ENCODE measurements around the gene FSTL5.

FSTL5 gene

DNA sequence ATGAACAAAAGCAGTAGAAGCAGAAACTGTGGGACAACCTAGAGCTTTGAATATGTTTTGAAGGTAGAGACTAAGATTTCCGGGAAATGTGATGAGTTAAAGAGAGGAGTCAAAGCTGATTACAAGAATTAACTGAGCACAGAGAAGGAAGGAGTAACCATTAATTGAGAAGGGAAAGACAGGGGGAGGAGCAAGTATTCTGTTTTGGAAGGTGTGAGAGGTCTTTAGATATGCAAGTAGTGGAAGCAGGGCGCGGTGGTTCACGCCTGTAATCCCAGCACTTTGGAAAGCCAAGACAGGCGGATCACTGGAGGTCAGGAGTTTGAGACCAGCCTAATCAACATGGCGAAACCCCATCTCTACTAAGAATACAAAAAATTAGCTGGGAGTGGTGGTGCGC is 171.5 kb downstream of the FSTL5 start:
- H3K9me2 ChIP-seq (replicated peaks; ENCODE audit: control insufficient read depth, low read length) = no peaks in the 10 kb centered on the region
- TF ChIP-seq, protein P1, sequence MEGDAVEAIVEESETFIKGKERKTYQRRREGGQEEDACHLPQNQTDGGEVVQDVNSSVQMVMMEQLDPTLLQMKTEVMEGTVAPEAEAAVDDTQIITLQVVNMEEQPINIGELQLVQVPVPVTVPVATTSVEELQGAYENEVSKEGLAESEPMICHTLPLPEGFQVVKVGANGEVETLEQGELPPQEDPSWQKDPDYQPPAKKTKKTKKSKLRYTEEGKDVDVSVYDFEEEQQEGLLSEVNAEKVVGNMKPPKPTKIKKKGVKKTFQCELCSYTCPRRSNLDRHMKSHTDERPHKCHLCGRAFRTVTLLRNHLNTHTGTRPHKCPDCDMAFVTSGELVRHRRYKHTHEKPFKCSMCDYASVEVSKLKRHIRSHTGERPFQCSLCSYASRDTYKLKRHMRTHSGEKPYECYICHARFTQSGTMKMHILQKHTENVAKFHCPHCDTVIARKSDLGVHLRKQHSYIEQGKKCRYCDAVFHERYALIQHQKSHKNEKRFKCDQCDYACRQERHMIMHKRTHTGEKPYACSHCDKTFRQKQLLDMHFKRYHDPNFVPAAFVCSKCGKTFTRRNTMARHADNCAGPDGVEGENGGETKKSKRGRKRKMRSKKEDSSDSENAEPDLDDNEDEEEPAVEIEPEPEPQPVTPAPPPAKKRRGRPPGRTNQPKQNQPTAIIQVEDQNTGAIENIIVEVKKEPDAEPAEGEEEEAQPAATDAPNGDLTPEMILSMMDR (IDR thresholded peaks at IDR 0.05; ENCODE audit: low read depth, low read length, poor library complexity, severe bottlenecking) = no peak
- TF ChIP-seq EZH2phosphoT487 (IDR thresholded peaks at IDR 0.05; ENCODE audit: borderline replicate concordance, low read length) = no peak
- no peaks in the 10 kb centered on the region for H3K79me2 ChIP-seq (ENCODE audit: control insufficient read depth, low read length)
- no peaks in the 10 kb centered on the region for H4K20me1 ChIP-seq (ENCODE audit: control insufficient read depth, insufficient read depth, low read depth, low read length)
- no peaks in the 10 kb centered on the region for H3F3A ChIP-seq (ENCODE audit: control insufficient read depth, insufficient read depth)
- H3K4me1 ChIP-seq (ENCODE audit: control insufficient read depth, low read length) = no peaks in the 10 kb centered on the region
- H3K9me3 ChIP-seq (ENCODE audit: control insufficient read depth, insufficient read depth, low read length) = no peaks in the 10 kb centered on the region
- no peaks in the 10 kb centered on the region for H3K27me3 ChIP-seq (ENCODE audit: control insufficient read depth, low read length)
- H3K4me2 ChIP-seq (ENCODE audit: low read length) = no peak overlapping the region
- no peak overlapping the region for H3K27ac ChIP-seq (ENCODE audit: low read depth, low read length)
- H3K36me3 ChIP-seq (ENCODE audit: control insufficient read depth, low read length) = no peaks in the 10 kb centered on the region
- H3K4me3 ChIP-seq (ENCODE audit: low read length) = no peak overlapping the region

DNA sequence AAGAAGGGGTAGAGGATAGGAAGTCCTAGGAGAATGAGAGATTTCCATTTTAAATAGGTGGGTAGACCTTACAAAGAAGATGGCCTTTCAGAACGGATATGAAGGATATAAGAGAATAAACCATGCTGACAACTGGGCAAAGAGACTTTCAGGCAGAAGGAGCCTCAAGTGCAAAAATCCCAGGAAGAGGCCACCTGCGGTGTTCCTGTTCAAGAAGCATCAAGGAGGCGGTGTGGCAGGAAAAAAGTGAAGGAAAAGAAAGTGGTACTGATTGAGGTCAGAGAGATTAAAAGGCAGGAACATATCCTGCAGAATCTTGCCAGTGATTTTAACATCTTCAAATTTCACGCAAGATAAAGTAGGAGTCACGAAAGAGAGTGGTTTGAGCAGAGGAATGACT is 172.0 kb downstream of the FSTL5 start:
- Histone ChIP-seq H3K4me2 (ENCODE audit: low read length) (no peak overlapping the region), H3K27me3 (ENCODE audit: control insufficient read depth, low read length) (no peaks in the 10 kb centered on the region), H3K4me3 (ENCODE audit: low read length) (no peak overlapping the region), H3K79me2 (ENCODE audit: control insufficient read depth, low read length) (no peaks in the 10 kb centered on the region), H3K27ac (ENCODE audit: low read depth, low read length) (no peak overlapping the region), H3K9me2 (replicated peaks; ENCODE audit: control insufficient read depth, low read length) (no peaks in the 10 kb centered on the region), H3K4me1 (ENCODE audit: control insufficient read depth, low read length) (no peaks in the 10 kb centered on the region), H3K36me3 (ENCODE audit: control insufficient read depth, low read length) (no peaks in the 10 kb centered on the region), H4K20me1 (ENCODE audit: control insufficient read depth, insufficient read depth, low read depth, low read length) (no peaks in the 10 kb centered on the region), H3F3A (ENCODE audit: control insufficient read depth, insufficient read depth) (no peaks in the 10 kb centered on the region), H3K9me3 (ENCODE audit: control insufficient read depth, insufficient read depth, low read length) (no peaks in the 10 kb centered on the region)
- TF ChIP-seq, protein P1 (IDR thresholded peaks at IDR 0.05; ENCODE audit: low read depth, low read length, poor library complexity, severe bottlenecking) = no peak
- TF ChIP-seq EZH2phosphoT487 (IDR thresholded peaks at IDR 0.05; ENCODE audit: borderline replicate concordance, low read length) = no peak

GRCh38 chr4:161990721-161991120 is 173.1 kb downstream of the FSTL5 start:
- H3F3A ChIP-seq (ENCODE audit: control insufficient read depth, insufficient read depth) = no peaks in the 10 kb centered on the region
- no peaks in the 10 kb centered on the region for H3K27me3 ChIP-seq (ENCODE audit: control insufficient read depth, low read length)
- H3K27ac ChIP-seq (ENCODE audit: low read depth, low read length) = no peak overlapping the region
- H3K9me2 ChIP-seq (replicated peaks; ENCODE audit: control insufficient read depth, low read length) = no peaks in the 10 kb centered on the region
- no peaks in the 10 kb centered on the region for H4K20me1 ChIP-seq (ENCODE audit: control insufficient read depth, insufficient read depth, low read depth, low read length)
- no peak overlapping the region for H3K4me2 ChIP-seq (ENCODE audit: low read length)
- no peaks in the 10 kb centered on the region for H3K9me3 ChIP-seq (ENCODE audit: control insufficient read depth, insufficient read depth, low read length)
- TF ChIP-seq, protein P1 (IDR thresholded peaks at IDR 0.05; ENCODE audit: low read depth, low read length, poor library complexity, severe bottlenecking) = no peak
- no peak for TF ChIP-seq EZH2phosphoT487 (IDR thresholded peaks at IDR 0.05; ENCODE audit: borderline replicate concordance, low read length)
- no peaks in the 10 kb centered on the region for H3K79me2 ChIP-seq (ENCODE audit: control insufficient read depth, low read length)
- no peak overlapping the region for H3K4me3 ChIP-seq (ENCODE audit: low read length)
- H3K4me1 ChIP-seq (ENCODE audit: control insufficient read depth, low read length) = no peaks in the 10 kb centered on the region
- no peaks in the 10 kb centered on the region for H3K36me3 ChIP-seq (ENCODE audit: control insufficient read depth, low read length)

DNA sequence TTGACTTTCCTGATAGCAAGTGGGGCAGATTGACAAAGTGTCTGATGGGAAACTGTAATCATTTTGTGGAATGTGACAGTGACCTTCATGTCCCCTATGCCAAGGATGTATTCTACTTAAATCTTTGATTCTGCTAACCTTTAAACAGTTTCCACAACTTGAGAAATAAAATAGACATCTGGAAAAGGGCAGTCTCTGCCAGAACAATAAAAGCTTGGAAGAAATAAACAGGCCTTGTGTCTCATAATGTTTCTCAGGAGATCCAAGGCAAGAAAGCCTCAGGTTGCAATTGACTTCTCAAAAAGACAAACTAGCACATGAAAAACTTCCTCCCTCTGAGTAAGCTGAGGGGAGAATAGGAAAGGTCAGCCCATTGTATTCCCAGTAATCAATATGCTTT is 174.9 kb downstream of the FSTL5 start:
- H3K27ac ChIP-seq (ENCODE audit: low read depth, low read length) = no peak overlapping the region
- no peaks in the 10 kb centered on the region for H3K9me3 ChIP-seq (ENCODE audit: control insufficient read depth, insufficient read depth, low read length)
- H3K27me3 ChIP-seq (ENCODE audit: control insufficient read depth, low read length) = no peaks in the 10 kb centered on the region
- H3K4me3 ChIP-seq (ENCODE audit: low read length) = no peak overlapping the region
- no peak overlapping the region for H3K4me2 ChIP-seq (ENCODE audit: low read length)
- no peaks in the 10 kb centered on the region for H3K79me2 ChIP-seq (ENCODE audit: control insufficient read depth, low read length)
- no peak for TF ChIP-seq EZH2phosphoT487 (IDR thresholded peaks at IDR 0.05; ENCODE audit: borderline replicate concordance, low read length)
- TF ChIP-seq, protein P1 (IDR thresholded peaks at IDR 0.05; ENCODE audit: low read depth, low read length, poor library complexity, severe bottlenecking) = no peak
- H4K20me1 ChIP-seq (ENCODE audit: control insufficient read depth, insufficient read depth, low read depth, low read length) = no peaks in the 10 kb centered on the region
- no peaks in the 10 kb centered on the region for H3F3A ChIP-seq (ENCODE audit: control insufficient read depth, insufficient read depth)
- no peaks in the 10 kb centered on the region for H3K36me3 ChIP-seq (ENCODE audit: control insufficient read depth, low read length)
- H3K9me2 ChIP-seq (replicated peaks; ENCODE audit: control insufficient read depth, low read length) = no peaks in the 10 kb centered on the region
- H3K4me1 ChIP-seq (ENCODE audit: control insufficient read depth, low read length) = no peaks in the 10 kb centered on the region

Measured in DOHH2 (cell line).